Naive thymus-derived CD4-positive, alpha-beta T cell (primary cell): ENCODE measurements around the gene ANKIB1. TPM values are rescaled to one million over a fixed set of nuclear protein-coding genes. Genes with fewer than 3 reads are reported as not detected.
"Not testable (repeated sequence)": the region's sequence is repeated elsewhere in the genome, so short reads cannot be mapped to it uniquely, and the experiment has no call there.

Experiments used
- ATAC-seq: fragments of 150-1000 bp; cut with Tn5 transposase; 2 replicates; pipeline ENCODE4 v1.10.0; 2021; ENCODE audit warnings: mild to moderate bottlenecking, moderate library complexity
- CTCF ChIA-PET: fragments of 350-600 bp; sonication (Branson Sonifier 250); formaldehyde crosslinking; loops from one replicate; lab custom pipeline; 2021; ENCODE audit warnings: antibody characterized with exemption; lab: Charles Lee
- POLR2A ChIA-PET: fragments of 350-600 bp; sonication (Branson Sonifier 250); formaldehyde crosslinking; loops from one replicate; lab custom pipeline; 2021; ENCODE audit warnings: antibody characterized with exemption, inconsistent platforms; lab: Charles Lee
- DNase-seq, 9 donors: peaks; one replicate each; pipeline versions ENCODE4 v3.0.0 to v3.0.0-alpha.2; 2020 to 2022; ENCODE audit warnings: mixed read lengths in 1 of 9
- H3K27ac ChIP-seq: one replicate; pipeline ENCODE4 v1.7.0; 2013; ENCODE audit warnings: mild to moderate bottlenecking, low read depth, low read length, moderate library complexity
- H3K27me3 ChIP-seq, 2 donors: one replicate each; pipeline ENCODE4 v1.7.0; 2013; ENCODE audit warnings: low read length in 2 of 2, mild to moderate bottlenecking in 2 of 2, moderate library complexity in 2 of 2; ENCODE audit not compliant: control insufficient read depth in 2 of 2, insufficient read depth in 2 of 2
- H3K36me3 ChIP-seq, 3 experiments: 1 replicate in 2 of 3; 2 replicates in 1 of 3; pipeline ENCODE4 v1.7.0; 2013; ENCODE audit warnings: low read length in 3 of 3, mild to moderate bottlenecking in 3 of 3, moderate library complexity in 1 of 3; ENCODE audit not compliant: insufficient read depth in 3 of 3, control insufficient read depth in 2 of 3
- H3K4me1 ChIP-seq, 2 donors: one replicate each; pipeline ENCODE4 v1.7.0; 2013; ENCODE audit warnings: low read length in 2 of 2, mild to moderate bottlenecking in 2 of 2, moderate library complexity in 1 of 2; ENCODE audit not compliant: control insufficient read depth in 2 of 2, insufficient read depth in 2 of 2
- H3K4me3 ChIP-seq: 2 replicates; pipeline ENCODE4 v1.7.0; 2013; ENCODE audit warnings: mild to moderate bottlenecking, low read length
- H3K9me3 ChIP-seq, 3 experiments: 1 replicate in 2 of 3; 2 replicates in 1 of 3; pipeline ENCODE4 v1.7.0; 2013; ENCODE audit warnings: low read length in 3 of 3; ENCODE audit not compliant: control insufficient read depth in 2 of 3
- H3K27ac Mint-ChIP-seq, 9 donors: one replicate each; pipeline ENCODE4 v1.8.0; 2020 to 2022; ENCODE audit warnings: mixed read lengths in 9 of 9, mild to moderate bottlenecking in 8 of 9, moderate library complexity in 5 of 9, inconsistent platforms in 2 of 9
- H3K27me3 Mint-ChIP-seq, 5 donors: one replicate each; pipeline ENCODE4 v1.8.0; 2021 to 2022; ENCODE audit warnings: mixed read lengths in 5 of 5, mild to moderate bottlenecking in 1 of 5
- H3K36me3 Mint-ChIP-seq, 5 donors: one replicate each; pipeline ENCODE4 v1.8.0; 2020 to 2022; ENCODE audit warnings: mixed read lengths in 5 of 5, mild to moderate bottlenecking in 3 of 5, inconsistent platforms in 1 of 5
- H3K4me1 Mint-ChIP-seq, 7 donors: one replicate each; pipeline ENCODE4 v1.8.0; 2020 to 2022; ENCODE audit warnings: mixed read lengths in 7 of 7, mild to moderate bottlenecking in 3 of 7, inconsistent platforms in 1 of 7
- H3K4me3 Mint-ChIP-seq, 10 donors: one replicate each; pipeline ENCODE4 v1.8.0; 2020 to 2022; ENCODE audit warnings: mild to moderate bottlenecking in 10 of 10, mixed read lengths in 10 of 10, moderate library complexity in 6 of 10, inconsistent platforms in 2 of 10
- H3K9me3 Mint-ChIP-seq, 11 donors: one replicate each; pipeline ENCODE4 v1.8.0; 2020 to 2022; ENCODE audit warnings: mixed read lengths in 11 of 11, mild to moderate bottlenecking in 4 of 11, inconsistent platforms in 1 of 11, moderate library complexity in 1 of 11
- intact Hi-C, 2 donors: fragments of 100-400 bp; cut with micrococcal nuclease; formaldehyde crosslinking; loops; one replicate each; pipeline ENCODE4 v1.15.1; 2023
- polyA plus RNA-seq, 2 donors: library from polyadenylated mRNA; unstranded; fragments of 300-500 nt; fragmentation: Illumina TruSeq; gene quantifications; one replicate each; pipeline ENCODE4 v1.2.3, GENCODE V29; 2021
- total RNA-seq, 6 experiments: library from RNA in 5 of 6; stranded (reverse) in 5 of 6; gene quantifications; 1 replicate in 5 of 6; 2 replicates in 1 of 6; pipeline ENCODE4 v1.2.3 and lab custom pipeline; 2021 to 2026

The ANKIB1 gene
- total and polyA plus RNA-seq, 7 experiments from 2014 or later, result 5.8 to 98.6 (median 67.6) TPM

DNA sequence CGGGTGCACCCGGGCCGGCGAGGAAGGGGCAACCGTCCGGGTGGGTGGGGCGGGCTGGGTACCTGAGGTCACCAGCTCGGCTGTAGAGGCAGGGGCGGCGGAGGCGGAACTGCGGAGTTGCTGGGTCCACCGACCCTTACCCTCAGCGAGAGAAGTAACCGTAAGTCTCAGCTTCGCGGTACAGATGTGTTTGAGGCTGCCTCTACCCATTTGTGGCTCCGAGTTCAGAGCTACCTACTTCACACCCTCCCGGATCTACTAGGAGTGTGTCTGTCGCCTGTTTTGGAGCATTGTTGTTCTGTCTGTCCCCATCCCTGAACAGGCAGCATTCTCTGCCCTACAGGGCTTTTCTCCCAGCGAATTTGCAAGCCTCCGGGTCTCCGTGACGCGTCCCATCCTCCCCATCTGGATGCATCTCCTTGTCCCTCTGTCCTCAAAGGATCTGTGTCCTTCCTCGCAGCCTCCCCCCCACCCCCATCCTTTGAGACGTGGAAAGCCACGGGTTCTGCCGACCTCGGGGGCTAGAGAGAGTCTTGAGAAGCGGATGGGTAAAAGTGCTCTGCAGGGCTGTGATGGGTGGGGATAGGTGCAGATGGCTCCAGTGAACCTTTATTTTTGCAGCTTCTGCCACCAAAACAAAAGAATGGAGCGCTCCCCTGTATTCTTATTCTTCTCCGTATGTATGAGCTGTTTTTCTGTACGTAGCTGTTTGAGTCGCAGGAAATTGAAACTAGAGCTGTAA is 757 bp downstream of the ANKIB1 start:
- H3K36me3 Mint-ChIP-seq, result peaks cover 0 to 7% (median under 1%) of the 10 kb centered on the region in 5 donors
- intact Hi-C loops, result loop anchor here (1.0 to 10.0 kb wide), 11 partner anchors 67 to 1899 kb away; partner anchors contain the start of genes VPS50 (in 2 of the 2), BET1 (in 1 of the 2), CYP51A1 (in 1 of the 2) and GTPBP10 (in 1 of the 2)

DNA sequence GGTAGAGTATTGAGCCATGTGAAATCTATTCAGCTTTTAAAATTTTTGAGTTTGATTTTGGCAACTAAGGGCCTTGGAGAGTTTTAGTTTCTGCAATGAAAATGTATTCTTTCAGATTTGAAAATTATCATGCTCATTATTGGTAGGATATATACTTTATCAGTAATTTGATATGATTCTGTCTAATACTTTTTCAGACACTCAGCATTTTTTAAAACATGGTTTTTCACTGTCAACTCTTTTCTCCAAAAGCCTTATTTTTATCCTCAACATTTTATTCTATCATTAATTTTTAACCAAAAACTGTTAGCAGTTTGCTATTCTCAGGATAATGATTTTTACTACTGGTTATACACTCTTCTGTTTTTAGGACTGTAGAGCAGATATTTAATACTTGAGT is 4.8 kb downstream of the ANKIB1 start:
- H3K4me1 Mint-ChIP-seq, result peaks cover 19 to 57% (median 51%) of the 10 kb centered on the region in 7 donors
- Histone ChIP-seq H3K27ac (no peak overlapping the region), H3K4me3 (no peak overlapping the region), H3K9me3 (no peaks in the 10 kb centered on the region), H3K4me1 (peaks cover 7 to 9% of the 10 kb centered on the region in 2 donors), H3K27me3 (no peaks in the 10 kb centered on the region), H3K36me3 (peaks cover 0 to 5% (median 0%) of the 10 kb centered on the region in 3 experiments)
- peaks cover 0 to 24% (median 19%) of the 10 kb centered on the region in 5 donors for H3K36me3 Mint-ChIP-seq
- DNase-seq, result no peak
- H3K27me3 Mint-ChIP-seq, result no peaks in the 10 kb centered on the region
- POLR2A ChIA-PET, result no interaction called here
- no peak for ATAC-seq
- intact Hi-C loops, result no loop called here
- no peak overlapping the region for H3K27ac Mint-ChIP-seq
- CTCF ChIA-PET, result no interaction called here
- H3K9me3 Mint-ChIP-seq, result peaks cover 0 to 6% (median 4%) of the 10 kb centered on the region in 11 donors
- no peak overlapping the region for H3K4me3 Mint-ChIP-seq

More for the DNA sequence above, 757 bp downstream of the ANKIB1 start:
- H3K36me3 ChIP-seq, result peaks cover 0 to 7% (median 0%) of the 10 kb centered on the region in 3 experiments
- DNase-seq, result peak in 6 of 9 donors; percentile 9 to 40 (median 30)
- CTCF ChIA-PET, result interaction anchor here (1.6 kb wide), 1 partner anchor 202 kb away, joined by 3 read pairs; no protein-coding TSS in a partner anchor
- H3K9me3 Mint-ChIP-seq, result no peaks in the 10 kb centered on the region
- peaks cover 15 to 22% of the 10 kb centered on the region in 2 donors for H3K4me1 ChIP-seq
- POLR2A ChIA-PET, result interaction anchor here (1.0 to 3.3 kb wide), 7 partner anchors 9 to 871 kb away, joined by 3 to 28 read pairs (median 3); partner anchors contain the start of genes AKAP9, CYP51A1, GATAD1 and LRRD1
- no peaks in the 10 kb centered on the region for H3K27me3 ChIP-seq
- peaks cover 32 to 71% (median 51%) of the 10 kb centered on the region in 7 donors for H3K4me1 Mint-ChIP-seq
- H3K9me3 ChIP-seq, result no peaks in the 10 kb centered on the region
- peak overlapping the region; percentile 92 to 100 (median 98) for H3K4me3 Mint-ChIP-seq
- no peaks in the 10 kb centered on the region for H3K27me3 Mint-ChIP-seq
- ATAC-seq, result peak; percentile 56
- peak overlapping the region; percentile 92 for H3K27ac ChIP-seq
- H3K4me3 ChIP-seq, result peak overlapping the region; percentile 80
- H3K27ac Mint-ChIP-seq, result peak overlapping the region; percentile 61 to 98 (median 90)

DNA sequence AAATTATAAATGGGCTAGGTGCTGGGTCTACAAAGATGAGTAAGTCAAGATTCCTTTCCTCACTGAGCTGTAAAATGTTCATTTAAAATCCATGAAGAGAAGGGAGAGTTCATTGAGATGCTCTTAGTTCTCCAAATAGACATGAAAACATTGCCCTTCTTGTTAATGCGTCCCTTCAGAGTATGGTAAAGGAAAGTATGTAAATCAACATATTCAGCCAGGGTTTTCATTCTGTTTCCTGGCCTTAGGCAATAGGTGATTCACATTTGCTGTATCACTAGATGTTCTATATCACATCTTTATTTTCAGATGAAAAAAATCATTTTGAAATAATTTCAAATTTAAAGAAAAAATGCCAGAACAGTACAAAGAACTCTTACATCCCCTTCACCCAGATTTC is 5.4 kb downstream of the ANKIB1 start:
- Mint-ChIP-seq H3K4me1 (peaks cover 19 to 61% (median 53%) of the 10 kb centered on the region in 7 donors), H3K27ac (no peak overlapping the region), H3K4me3 (no peak overlapping the region), H3K27me3 (no peaks in the 10 kb centered on the region), H3K9me3 (peaks cover 0 to 6% (median 4%) of the 10 kb centered on the region in 11 donors), H3K36me3 (peaks cover 0 to 24% (median 19%) of the 10 kb centered on the region in 5 donors)
- ChIA-PET CTCF (no interaction called here), POLR2A (no interaction called here)
- Histone ChIP-seq H3K36me3 (no peaks in the 10 kb centered on the region), H3K4me1 (peaks cover 7 to 9% of the 10 kb centered on the region in 2 donors), H3K27me3 (no peaks in the 10 kb centered on the region), H3K9me3 (no peaks in the 10 kb centered on the region), H3K27ac (no peak overlapping the region), H3K4me3 (no peak overlapping the region)
- no peak for ATAC-seq
- intact Hi-C loops, result no loop called here
- DNase-seq, result no peak

DNA sequence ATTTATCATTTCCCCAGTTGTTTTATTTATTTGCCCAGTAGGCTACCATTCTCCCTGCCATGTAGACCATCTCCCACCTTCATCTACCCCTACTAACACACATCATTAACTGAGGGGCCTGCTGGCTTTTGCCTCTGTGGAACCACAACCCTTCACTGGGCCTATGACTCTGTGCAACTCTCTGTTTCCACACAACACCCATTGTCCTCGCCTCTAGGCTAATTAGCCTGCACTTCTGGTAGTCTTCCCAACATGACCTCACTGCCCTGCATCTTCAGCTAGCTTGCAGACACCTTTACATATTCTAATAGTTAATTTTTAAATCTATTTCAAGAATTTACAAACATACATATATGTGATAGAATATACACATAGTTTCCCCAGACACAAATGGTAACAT is 7.5 kb downstream of the ANKIB1 start:
- H3K9me3 Mint-ChIP-seq, result peaks cover 0 to 6% (median 4%) of the 10 kb centered on the region in 11 donors
- H3K4me3 ChIP-seq, result no peak overlapping the region
- H3K27me3 ChIP-seq, result no peaks in the 10 kb centered on the region
- CTCF ChIA-PET, result no interaction called here
- H3K9me3 ChIP-seq, result no peaks in the 10 kb centered on the region
- no peak overlapping the region for H3K27ac Mint-ChIP-seq
- peak overlapping the region in 1 of 10 donors; percentile 25 for H3K4me3 Mint-ChIP-seq
- H3K27ac ChIP-seq, result no peak overlapping the region
- intact Hi-C loops, result no loop called here
- no peak for ATAC-seq
- no peak for DNase-seq
- H3K4me1 Mint-ChIP-seq, result peaks cover 16 to 52% (median 42%) of the 10 kb centered on the region in 7 donors
- POLR2A ChIA-PET, result no interaction called here
- no peaks in the 10 kb centered on the region for H3K27me3 Mint-ChIP-seq
- H3K36me3 ChIP-seq, result no peaks in the 10 kb centered on the region
- peaks cover under 1 to 2% of the 10 kb centered on the region in 2 donors for H3K4me1 ChIP-seq
- H3K36me3 Mint-ChIP-seq, result peaks cover 0 to 30% (median 21%) of the 10 kb centered on the region in 5 donors

DNA sequence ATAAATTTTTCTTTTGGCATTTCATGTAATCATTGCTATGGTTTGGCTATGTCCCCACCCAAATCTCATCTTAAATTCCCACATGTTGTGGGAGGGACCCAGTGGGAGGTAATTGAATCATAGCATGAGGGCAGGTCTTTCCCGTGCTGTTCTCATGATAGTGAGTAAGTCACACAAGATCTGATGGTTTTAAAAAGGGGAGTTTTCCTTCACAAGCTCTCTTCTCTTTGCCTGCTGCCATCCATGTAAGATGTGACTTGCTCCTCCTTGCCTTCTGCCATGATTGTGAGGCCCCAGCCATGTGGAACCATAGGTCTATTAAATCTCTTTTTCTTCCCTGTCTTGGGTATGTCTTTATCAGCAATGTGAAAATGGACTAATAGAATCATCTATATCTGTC is 9.0 kb downstream of the ANKIB1 start:
- H3K9me3 Mint-ChIP-seq, POLR2A ChIA-PET, H3K27ac Mint-ChIP-seq, H3K27me3 ChIP-seq, CTCF ChIA-PET, H3K9me3 ChIP-seq, H3K36me3 ChIP-seq, ATAC-seq, H3K4me1 ChIP-seq, H3K4me3 ChIP-seq, H3K4me3 Mint-ChIP-seq, DNase-seq, intact Hi-C loops, H3K27me3 Mint-ChIP-seq, H3K27ac ChIP-seq: not testable (repeated sequence)
- peaks cover 2 to 34% (median 23%) of the 10 kb centered on the region in 5 donors for H3K36me3 Mint-ChIP-seq
- peaks cover 18 to 58% (median 44%) of the 10 kb centered on the region in 7 donors for H3K4me1 Mint-ChIP-seq

DNA sequence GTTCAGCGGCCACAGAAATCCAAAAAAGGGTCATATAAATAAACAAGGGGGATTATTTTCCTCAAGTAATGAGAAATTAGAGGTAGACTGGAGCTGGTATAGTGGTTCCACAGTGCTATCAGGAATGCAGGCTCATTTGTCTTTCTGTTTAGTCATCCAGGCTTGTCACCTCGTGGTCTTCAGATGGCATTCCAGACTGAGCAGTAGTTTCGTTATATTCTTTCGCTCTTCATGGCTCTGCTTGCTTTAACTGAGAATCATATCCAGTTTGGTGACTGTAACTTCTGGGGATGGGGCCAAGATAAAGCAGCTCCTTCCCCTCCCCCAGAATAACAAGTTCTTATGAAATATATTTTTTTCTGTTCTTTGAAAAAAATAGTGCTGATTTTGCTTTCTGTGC is 9.5 kb downstream of the ANKIB1 start:
- Mint-ChIP-seq H3K4me1 (peaks cover 23 to 63% (median 45%) of the 10 kb centered on the region in 7 donors), H3K36me3 (peaks cover 7 to 39% (median 26%) of the 10 kb centered on the region in 5 donors), H3K4me3 (no peak overlapping the region), H3K9me3 (peaks cover 0 to 6% (median 4%) of the 10 kb centered on the region in 11 donors), H3K27ac (no peak overlapping the region), H3K27me3 (no peaks in the 10 kb centered on the region)
- Histone ChIP-seq H3K27me3 (no peaks in the 10 kb centered on the region), H3K9me3 (no peaks in the 10 kb centered on the region), H3K27ac (no peak overlapping the region), H3K36me3 (peaks cover 0 to 5% (median 0%) of the 10 kb centered on the region in 3 experiments), H3K4me3 (no peak overlapping the region), H3K4me1 (no peaks in the 10 kb centered on the region)
- ATAC-seq (no peak), DNase-seq (no peak)
- CTCF ChIA-PET, result no interaction called here
- intact Hi-C loops, result no loop called here
- POLR2A ChIA-PET, result interaction anchor here (0.9 kb wide), 1 partner anchor 8 kb away, joined by 3 read pairs; no protein-coding TSS in a partner anchor
